Measurements from ENCODE around the gene NCR2.

NCR2 gene

DNA sequence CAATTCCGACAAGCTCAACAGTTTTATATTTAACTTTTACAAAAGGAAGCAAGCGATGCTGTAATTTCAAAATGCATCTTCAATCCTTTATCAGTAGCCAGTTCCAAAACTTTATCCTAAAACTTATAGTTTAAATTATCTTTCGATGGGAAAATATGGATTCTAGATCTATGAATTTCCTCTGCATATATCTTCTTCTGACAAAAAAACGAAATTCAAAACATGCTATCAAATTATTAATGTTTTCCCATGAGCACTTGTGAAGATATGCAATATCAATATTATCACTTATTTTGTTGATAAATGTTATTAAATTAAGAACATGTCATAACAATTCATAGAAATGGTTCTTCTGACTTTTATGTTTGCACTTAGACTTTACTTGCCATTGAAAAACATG is 2.3 kb downstream of the NCR2 start:
- H3K27ac ChIP-seq = no peak overlapping the region
- TF ChIP-seq, protein P1, sequence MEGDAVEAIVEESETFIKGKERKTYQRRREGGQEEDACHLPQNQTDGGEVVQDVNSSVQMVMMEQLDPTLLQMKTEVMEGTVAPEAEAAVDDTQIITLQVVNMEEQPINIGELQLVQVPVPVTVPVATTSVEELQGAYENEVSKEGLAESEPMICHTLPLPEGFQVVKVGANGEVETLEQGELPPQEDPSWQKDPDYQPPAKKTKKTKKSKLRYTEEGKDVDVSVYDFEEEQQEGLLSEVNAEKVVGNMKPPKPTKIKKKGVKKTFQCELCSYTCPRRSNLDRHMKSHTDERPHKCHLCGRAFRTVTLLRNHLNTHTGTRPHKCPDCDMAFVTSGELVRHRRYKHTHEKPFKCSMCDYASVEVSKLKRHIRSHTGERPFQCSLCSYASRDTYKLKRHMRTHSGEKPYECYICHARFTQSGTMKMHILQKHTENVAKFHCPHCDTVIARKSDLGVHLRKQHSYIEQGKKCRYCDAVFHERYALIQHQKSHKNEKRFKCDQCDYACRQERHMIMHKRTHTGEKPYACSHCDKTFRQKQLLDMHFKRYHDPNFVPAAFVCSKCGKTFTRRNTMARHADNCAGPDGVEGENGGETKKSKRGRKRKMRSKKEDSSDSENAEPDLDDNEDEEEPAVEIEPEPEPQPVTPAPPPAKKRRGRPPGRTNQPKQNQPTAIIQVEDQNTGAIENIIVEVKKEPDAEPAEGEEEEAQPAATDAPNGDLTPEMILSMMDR (IDR thresholded peaks at IDR 0.05) = no peak
- DNase-seq (ENCODE audit: low spot score) = no peak
- H3K4me3 ChIP-seq = no peak overlapping the region

DNA sequence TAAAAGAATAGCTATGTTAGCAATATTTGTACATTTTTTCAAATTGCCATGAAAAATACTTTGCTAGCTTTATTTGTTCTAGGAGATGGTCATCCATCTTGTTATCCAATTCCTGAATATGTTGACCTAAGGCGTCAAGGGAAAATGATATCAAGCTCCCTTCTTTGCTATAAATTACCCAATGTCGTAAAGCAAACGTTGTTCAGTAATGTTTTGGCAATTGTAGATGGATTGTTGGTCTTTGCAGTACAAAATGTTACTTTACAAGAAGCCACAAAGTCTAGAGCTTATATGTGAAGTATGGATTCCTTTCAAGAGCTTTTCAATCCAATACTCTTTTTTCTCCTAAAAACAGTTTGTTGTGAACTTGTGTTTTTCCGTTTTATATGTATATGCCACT is 3.3 kb downstream of the NCR2 start:
- Histone ChIP-seq H3K27ac (no peak overlapping the region), H3K4me3 (no peak overlapping the region)
- DNase-seq (ENCODE audit: low spot score) = no peak
- TF ChIP-seq, protein P1 (IDR thresholded peaks at IDR 0.05) = no peak

DNA sequence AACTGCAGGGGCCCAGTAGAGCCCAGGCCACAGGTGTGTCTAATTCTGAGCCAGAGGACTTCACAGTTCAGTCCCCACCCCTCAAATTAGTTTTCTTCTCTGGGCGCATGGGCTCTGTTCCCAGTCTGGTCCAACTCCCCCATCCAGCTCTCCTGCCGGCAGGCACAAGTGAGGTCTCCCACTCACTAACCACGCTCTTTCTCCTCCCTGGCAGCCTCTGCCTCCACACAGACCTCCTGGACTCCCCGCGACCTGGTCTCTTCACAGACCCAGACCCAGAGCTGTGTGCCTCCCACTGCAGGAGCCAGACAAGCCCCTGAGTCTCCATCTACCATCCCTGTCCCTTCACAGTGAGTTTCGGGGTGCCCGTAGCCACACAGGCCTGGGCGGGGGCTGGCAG is 6.2 kb downstream of the NCR2 start:
- H3K27ac ChIP-seq = no peak overlapping the region
- TF ChIP-seq, protein P1 (IDR thresholded peaks at IDR 0.05) = no peak
- no peak overlapping the region for H3K4me3 ChIP-seq
- DNase-seq (ENCODE audit: low spot score) = no peak

DNA sequence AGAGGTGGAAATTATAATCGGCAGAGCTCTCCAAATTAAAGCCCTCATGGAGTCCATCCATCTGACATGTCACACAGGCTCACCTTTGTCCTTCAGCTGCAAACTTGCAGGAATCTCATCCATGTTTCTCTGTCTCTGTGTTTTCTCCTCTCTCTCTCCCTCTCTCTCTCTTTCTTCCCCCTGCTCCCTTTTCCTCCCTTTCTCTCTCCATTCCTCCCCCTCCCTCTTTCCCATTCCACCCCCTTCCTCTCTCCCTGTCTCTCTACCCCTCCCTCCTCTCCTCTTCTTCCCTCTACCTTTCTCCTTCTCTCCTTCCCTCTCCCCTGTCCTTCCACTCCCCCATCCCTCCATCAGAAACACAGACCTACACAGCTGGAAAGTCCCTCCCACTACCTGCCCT is 6.8 kb downstream of the NCR2 start:
- DNase-seq (ENCODE audit: low spot score) = no peak
- no peak overlapping the region for H3K27ac ChIP-seq
- H3K4me3 ChIP-seq = no peak overlapping the region
- TF ChIP-seq, protein P1 (IDR thresholded peaks at IDR 0.05) = no peak

DNA sequence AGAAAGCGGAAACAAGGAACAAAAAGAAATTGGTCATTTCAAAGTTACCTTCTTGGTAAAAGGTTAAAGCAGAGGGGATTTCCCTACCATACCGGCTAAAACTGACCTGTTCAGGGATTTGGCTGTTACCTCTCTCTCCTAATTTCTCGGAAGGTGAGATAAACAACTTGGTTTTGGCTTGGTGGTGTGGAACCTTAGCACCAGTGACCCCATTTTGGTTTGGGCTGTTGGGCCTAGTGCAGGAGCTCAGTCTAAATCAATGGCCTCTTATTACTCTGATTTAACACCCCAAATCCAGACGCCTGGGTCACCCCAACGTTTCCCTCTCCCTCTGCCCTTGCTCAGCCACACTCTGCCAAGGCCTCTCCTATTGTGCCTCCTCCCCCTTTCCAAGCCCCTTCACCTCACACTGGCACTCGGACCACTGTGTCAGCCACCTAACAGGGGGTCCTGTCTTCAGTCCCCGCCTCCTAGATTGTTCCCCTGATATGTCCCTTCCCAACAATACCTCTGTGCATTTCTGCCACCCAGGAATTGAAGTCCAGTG is 8.3 kb downstream of the NCR2 start:
- TF ChIP-seq, protein P1 (IDR thresholded peaks at IDR 0.05) = no peak
- H3K4me3 ChIP-seq = no peak overlapping the region
- no peak for DNase-seq (ENCODE audit: low spot score)
- no peak overlapping the region for H3K27ac ChIP-seq

DNA sequence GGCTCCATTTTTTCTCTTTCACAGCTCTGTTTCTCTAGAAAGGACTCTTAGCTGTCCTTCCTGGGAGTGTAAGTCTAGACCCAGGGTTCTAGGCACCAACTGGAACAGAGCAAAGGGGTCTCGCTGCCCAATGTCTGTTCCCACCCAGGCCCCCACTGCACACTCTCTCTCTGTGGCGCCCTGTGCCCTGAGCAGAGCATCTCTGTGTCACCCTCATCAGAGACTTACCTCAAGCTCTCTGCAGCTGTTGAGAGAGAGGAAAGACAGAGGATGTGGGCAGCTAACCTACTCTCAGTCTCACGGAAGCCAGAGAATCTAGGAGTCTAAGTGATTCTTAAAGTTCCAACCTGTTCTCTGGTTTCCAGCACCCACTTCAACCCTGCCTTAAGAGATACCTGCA is 9.5 kb downstream of the NCR2 start:
- TF ChIP-seq, protein P1 (IDR thresholded peaks at IDR 0.05) = no peak
- H3K4me3 ChIP-seq = no peak overlapping the region
- H3K27ac ChIP-seq = no peak overlapping the region
- no peak for DNase-seq (ENCODE audit: low spot score)

DNA sequence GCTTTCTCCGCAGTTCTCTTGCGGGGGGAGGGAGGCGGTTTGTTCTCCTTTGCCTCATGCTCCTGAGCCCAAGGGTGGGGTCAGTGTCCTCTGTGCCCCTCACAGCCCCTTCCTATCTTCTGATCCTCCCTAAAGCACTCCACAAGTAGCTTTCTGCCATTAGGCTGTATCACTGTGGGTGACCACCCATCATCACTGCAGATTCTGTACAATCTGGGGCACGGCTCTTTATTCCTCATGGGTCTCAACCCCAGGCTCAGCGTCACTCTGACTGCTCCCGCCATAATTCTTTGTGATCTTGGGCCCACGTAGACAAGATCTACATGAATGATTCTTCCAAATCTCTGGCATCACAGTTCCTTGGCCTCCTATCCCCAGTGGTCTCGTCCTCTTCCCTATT is 10.5 kb downstream of the NCR2 start:
- Histone ChIP-seq H3K27ac (no peak overlapping the region), H3K4me3 (no peak overlapping the region)
- TF ChIP-seq, protein P1 (IDR thresholded peaks at IDR 0.05) = no peak
- no peak for DNase-seq (ENCODE audit: low spot score)
